ENCODE results near the gene ST8SIA4. TPM values are rescaled to one million over a fixed set of nuclear protein-coding genes. Genes with fewer than 3 reads are reported as not detected.

The ST8SIA4 gene
- total and polyA plus RNA-seq, 8 donors: 9.4 to 38.5 (median 11.2) TPM

DNA sequence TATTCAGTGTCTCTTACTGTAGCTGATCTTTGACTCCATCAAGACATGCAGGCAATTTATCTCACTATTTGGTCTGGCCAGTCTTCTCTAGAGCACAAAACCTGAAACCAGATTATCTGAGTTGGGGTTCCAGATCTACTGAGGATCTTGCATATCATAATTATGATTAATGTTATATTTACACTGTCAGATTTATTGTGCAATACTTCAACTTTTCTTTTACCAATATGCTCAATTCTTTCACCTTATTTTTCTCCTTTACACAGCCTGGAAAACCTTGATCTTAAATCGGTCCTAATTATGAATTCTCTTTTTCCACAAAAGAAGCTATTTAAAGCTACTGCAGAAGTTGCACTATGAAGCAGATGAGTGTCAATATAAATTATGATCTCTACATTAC lies 140.1 kb downstream of the ST8SIA4 start:
- Histone ChIP-seq H3K4me1 (no peaks in the 10 kb centered on the region), H3K27ac (no peak overlapping the region), H3K36me3 (no peaks in the 10 kb centered on the region), H3K27me3 (no peaks in the 10 kb centered on the region), H3K4me3 (no peak overlapping the region), H3K9me3 (no peaks in the 10 kb centered on the region)
- DNase-seq (no peak), ATAC-seq (no peak)
- intact Hi-C loops (cut with DNase I): no loop called here
- TF ChIP-seq, protein P1, sequence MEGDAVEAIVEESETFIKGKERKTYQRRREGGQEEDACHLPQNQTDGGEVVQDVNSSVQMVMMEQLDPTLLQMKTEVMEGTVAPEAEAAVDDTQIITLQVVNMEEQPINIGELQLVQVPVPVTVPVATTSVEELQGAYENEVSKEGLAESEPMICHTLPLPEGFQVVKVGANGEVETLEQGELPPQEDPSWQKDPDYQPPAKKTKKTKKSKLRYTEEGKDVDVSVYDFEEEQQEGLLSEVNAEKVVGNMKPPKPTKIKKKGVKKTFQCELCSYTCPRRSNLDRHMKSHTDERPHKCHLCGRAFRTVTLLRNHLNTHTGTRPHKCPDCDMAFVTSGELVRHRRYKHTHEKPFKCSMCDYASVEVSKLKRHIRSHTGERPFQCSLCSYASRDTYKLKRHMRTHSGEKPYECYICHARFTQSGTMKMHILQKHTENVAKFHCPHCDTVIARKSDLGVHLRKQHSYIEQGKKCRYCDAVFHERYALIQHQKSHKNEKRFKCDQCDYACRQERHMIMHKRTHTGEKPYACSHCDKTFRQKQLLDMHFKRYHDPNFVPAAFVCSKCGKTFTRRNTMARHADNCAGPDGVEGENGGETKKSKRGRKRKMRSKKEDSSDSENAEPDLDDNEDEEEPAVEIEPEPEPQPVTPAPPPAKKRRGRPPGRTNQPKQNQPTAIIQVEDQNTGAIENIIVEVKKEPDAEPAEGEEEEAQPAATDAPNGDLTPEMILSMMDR (IDR thresholded peaks at IDR 0.05): no peak

DNA sequence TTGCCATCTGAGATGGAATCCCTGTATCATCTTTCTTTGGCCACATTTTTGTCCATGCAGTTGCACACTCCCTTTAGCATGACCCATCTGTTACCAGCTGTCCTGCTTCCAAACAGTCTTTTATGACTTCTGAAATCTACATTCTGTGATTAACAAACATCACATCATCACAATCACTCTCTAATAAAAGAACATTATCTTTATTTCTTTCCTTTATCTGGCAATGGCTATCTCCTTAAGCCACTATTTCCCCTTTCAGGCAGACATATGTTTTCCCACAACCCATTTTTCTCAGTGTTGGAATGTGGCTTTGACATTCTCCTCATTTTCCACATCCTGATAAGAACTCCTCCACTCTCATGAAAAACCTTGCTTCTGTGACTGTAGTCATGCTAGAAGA lies 141.0 kb downstream of the ST8SIA4 start:
- no peak overlapping the region for H3K27ac ChIP-seq
- DNase-seq (peak in 2 of 4 donors; percentile 58 to 65), ATAC-seq (no peak)
- no peaks in the 10 kb centered on the region for H3K36me3 ChIP-seq
- H3K4me1 ChIP-seq: no peaks in the 10 kb centered on the region
- TF ChIP-seq, protein P1 (IDR thresholded peaks at IDR 0.05): no peak
- H3K4me3 ChIP-seq: no peak overlapping the region
- intact Hi-C loops (cut with DNase I): no loop called here
- H3K9me3 ChIP-seq: no peaks in the 10 kb centered on the region
- H3K27me3 ChIP-seq: no peaks in the 10 kb centered on the region

DNA sequence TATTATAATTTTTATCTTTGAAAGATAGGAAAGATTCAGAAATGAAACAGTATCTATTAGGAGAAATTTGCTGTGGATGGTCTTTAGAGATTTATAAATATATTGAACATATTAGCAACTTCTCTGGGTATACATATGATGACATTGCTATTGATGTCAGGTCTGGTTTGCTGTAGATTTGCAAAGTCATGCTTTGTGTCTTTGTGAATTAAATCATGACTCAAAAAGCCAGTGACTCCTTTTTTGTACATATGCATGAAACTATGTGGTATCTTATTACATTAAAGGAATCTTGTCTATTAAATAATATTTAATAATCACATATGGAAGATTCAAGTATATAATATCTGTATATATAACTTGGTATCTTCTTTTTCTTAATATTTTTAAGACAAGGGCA lies 141.9 kb downstream of the ST8SIA4 start:
- TF ChIP-seq, protein P1 (IDR thresholded peaks at IDR 0.05): no peak
- H3K9me3 ChIP-seq: no peaks in the 10 kb centered on the region
- intact Hi-C loops (cut with DNase I): no loop called here
- no peak overlapping the region for H3K4me3 ChIP-seq
- ATAC-seq (no peak), DNase-seq (no peak)
- H3K27ac ChIP-seq: no peak overlapping the region
- H3K4me1 ChIP-seq: no peaks in the 10 kb centered on the region
- H3K27me3 ChIP-seq: no peaks in the 10 kb centered on the region
- no peaks in the 10 kb centered on the region for H3K36me3 ChIP-seq

DNA sequence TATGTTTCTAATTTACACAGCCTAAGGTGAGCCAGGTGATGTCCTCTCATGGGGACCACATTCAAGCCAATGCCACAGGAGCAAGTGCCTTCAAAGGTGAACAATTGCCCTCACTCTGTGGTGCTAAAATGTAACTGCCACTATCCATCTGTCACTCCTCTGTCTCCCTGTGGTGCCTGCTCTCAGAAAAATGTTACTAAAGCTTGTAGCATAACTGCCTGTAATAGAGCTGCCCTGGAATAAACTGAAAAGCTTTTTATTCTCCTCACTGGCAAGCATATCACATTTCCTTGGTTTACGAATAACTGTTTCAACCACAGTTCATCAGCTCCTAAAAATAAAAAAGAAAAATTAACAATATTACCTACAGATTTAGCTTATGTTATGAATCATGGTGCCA lies 142.4 kb downstream of the ST8SIA4 start:
- no peaks in the 10 kb centered on the region for H3K4me1 ChIP-seq
- H3K4me3 ChIP-seq: no peak overlapping the region
- intact Hi-C loops (cut with DNase I): no loop called here
- H3K9me3 ChIP-seq: no peaks in the 10 kb centered on the region
- ATAC-seq (no peak), DNase-seq (no peak)
- H3K36me3 ChIP-seq: no peaks in the 10 kb centered on the region
- H3K27ac ChIP-seq: no peak overlapping the region
- H3K27me3 ChIP-seq: no peaks in the 10 kb centered on the region
- TF ChIP-seq, protein P1 (IDR thresholded peaks at IDR 0.05): no peak

DNA sequence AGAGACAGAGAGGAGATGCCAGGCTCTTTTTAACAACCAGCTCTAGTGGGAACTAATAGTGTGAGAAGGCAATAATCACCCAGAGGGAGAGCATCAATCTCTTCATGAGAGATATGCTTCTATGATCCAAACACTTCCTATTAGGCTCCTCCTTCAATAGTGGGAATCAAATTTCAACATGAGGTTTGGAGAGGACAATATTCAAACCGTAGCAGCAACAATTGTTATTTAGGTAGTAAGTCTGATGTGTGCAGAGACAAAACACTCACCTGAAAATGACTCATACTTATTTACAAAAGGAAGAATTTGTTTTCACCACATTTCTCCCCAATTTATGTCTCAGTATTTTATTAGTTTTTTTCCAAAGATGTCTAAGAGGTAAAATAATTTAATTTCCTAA lies 144.3 kb downstream of the ST8SIA4 start:
- H3K9me3 ChIP-seq: no peaks in the 10 kb centered on the region
- H3K36me3 ChIP-seq: no peaks in the 10 kb centered on the region
- no peak overlapping the region for H3K4me3 ChIP-seq
- intact Hi-C loops (cut with DNase I): no loop called here
- no peak for ATAC-seq
- DNase-seq: no peak
- TF ChIP-seq, protein P1 (IDR thresholded peaks at IDR 0.05): no peak
- H3K4me1 ChIP-seq: no peaks in the 10 kb centered on the region
- H3K27me3 ChIP-seq: no peaks in the 10 kb centered on the region
- H3K27ac ChIP-seq: no peak overlapping the region

Measured in left lung (tissue), 10 donors.